ENCODE results near the gene RPS6KA3. TPM values are rescaled to one million over a fixed set of nuclear protein-coding genes. Genes with fewer than 3 reads are reported as not detected.

Gene RPS6KA3
- polyA plus RNA-seq, 1 of the 3 experiments (the other 2 are of a cell fraction): 14.3 TPM

GRCh38 chrX:20252381-20253231, 14.1 kb downstream of the RPS6KA3 start (continued):
- TF ChIP-seq FOXM1 (IDR thresholded peaks at IDR 0.05; ENCODE audit: low read depth): no peak
- TF ChIP-seq USF1 (IDR thresholded peaks at IDR 0.05; ENCODE audit: borderline replicate concordance, low read depth): no peak
- TF ChIP-seq YY1 (IDR thresholded peaks at IDR 0.05; ENCODE audit: low read depth): no peak
- peak; percentile 69 for TF ChIP-seq CTCF (IDR thresholded peaks at IDR 0.05)
- TF ChIP-seq FOXJ3 (CRISPR knock-in tag; IDR thresholded peaks at IDR 0.05): no peak
- TF ChIP-seq SMC3 (IDR thresholded peaks at IDR 0.05; ENCODE audit: low read depth, low read length): peak; percentile 55

GRCh38 chrX:20251691-20252090, 15.0 kb downstream of the RPS6KA3 start:
- H3K9me2 ChIP-seq: no peaks in the 10 kb centered on the region
- no peak for DNase-seq
- H3K27me3 ChIP-seq (ENCODE audit: insufficient read depth): no peaks in the 10 kb centered on the region
- 0 out of 2 replicates have a peak, but pooled peaks cover 6% of the 10 kb centered on the region for H4K20me1 ChIP-seq (ENCODE audit: insufficient read depth)
- H3F3A ChIP-seq (replicated peaks; ENCODE audit: insufficient read depth): no peaks in the 10 kb centered on the region
- peaks cover 43% of the 10 kb centered on the region for H3K79me2 ChIP-seq (ENCODE audit: insufficient read depth)
- H3K4me3 ChIP-seq (ENCODE audit: low read depth in 2 of 2, low read length in 1 of 2): no peak overlapping the region
- ChIA-PET CTCF (no interaction called here), POLR2A (no interaction called here)
- no peak overlapping the region for H3K4me2 ChIP-seq
- no peaks in the 10 kb centered on the region for H3K4me1 ChIP-seq (ENCODE audit: control insufficient read depth in 1 of 2, insufficient read depth in 2 of 2, low read depth in 1 of 2, low read length in 1 of 2)
- peaks cover 0 to 7% of the 10 kb centered on the region in 2 experiments for H3K36me3 ChIP-seq (replicated peaks in 1 of 2; ENCODE audit: control insufficient read depth in 1 of 2, insufficient read depth in 2 of 2, low read length in 1 of 2)
- no peak overlapping the region for H2AFZ ChIP-seq (ENCODE audit: low read depth)
- no peaks in the 10 kb centered on the region for H3K9me3 ChIP-seq
- no peak overlapping the region for H3K27ac ChIP-seq (ENCODE audit: low read depth in 2 of 2, low read length in 1 of 2)
- H3K9ac ChIP-seq: no peak overlapping the region
- TF ChIP-seq ELF1 (IDR thresholded peaks at IDR 0.05): no peak
- TF ChIP-seq MXI1 (IDR thresholded peaks at IDR 0.05; ENCODE audit: low read depth, low read length): no peak
- no peak for TF ChIP-seq YY1 (IDR thresholded peaks at IDR 0.05; ENCODE audit: low read depth)
- TF ChIP-seq SIN3A (IDR thresholded peaks at IDR 0.05; ENCODE audit: borderline replicate concordance, low read depth, low read length): no peak
- TF ChIP-seq ZBTB33 (IDR thresholded peaks at IDR 0.05; ENCODE audit: borderline replicate concordance, low read depth): no peak
- TF ChIP-seq FOXM1 (IDR thresholded peaks at IDR 0.05; ENCODE audit: low read depth): no peak
- no peak for TF ChIP-seq GABPA (IDR thresholded peaks at IDR 0.05; ENCODE audit: low read depth)
- TF ChIP-seq TAF1 (IDR thresholded peaks at IDR 0.05; ENCODE audit: borderline replicate concordance, low read depth, low read length): no peak
- no peak for TF ChIP-seq PBX3 (IDR thresholded peaks at IDR 0.05)
- no peak for TF ChIP-seq REST (IDR thresholded peaks at IDR 0.05; ENCODE audit: low read depth, low read length)
- TF ChIP-seq SMC3 (IDR thresholded peaks at IDR 0.05; ENCODE audit: low read depth, low read length): no peak
- TF ChIP-seq USF1 (IDR thresholded peaks at IDR 0.05; ENCODE audit: borderline replicate concordance, low read depth): no peak
- no peak for TF ChIP-seq USF2 (IDR thresholded peaks at IDR 0.05; ENCODE audit: borderline replicate concordance, low read depth, low read length)
- no peak for TF ChIP-seq EZH2phosphoT487 (IDR thresholded peaks at IDR 0.05; ENCODE audit: borderline replicate concordance, low read depth)
- TF ChIP-seq NFIC (IDR thresholded peaks at IDR 0.05; ENCODE audit: borderline replicate concordance): no peak

All from SK-N-SH (cell line).